DND-41 (cell line): ENCODE data around the gene PTPRE.

ENCODE experiments used
- ATAC-seq: fragments of 200-7000 bp; cut with Tn5 transposase; 3 replicates; pipeline ENCODE4 v1.9.1; 2021; ENCODE audit warnings: low read depth; ENCODE audit not compliant: insufficient read depth
- DNase-seq: peaks from one replicate; pipeline ENCODE4 v3.0.0-alpha.2; 2020
- H2AFZ ChIP-seq: 2 replicates; pipeline ENCODE4 v1.6.0; 2012; ENCODE audit warnings: low read depth, low read length
- H3K27ac ChIP-seq: 2 replicates; pipeline ENCODE4 v1.5.1; 2012; ENCODE audit warnings: low read length, inconsistent platforms
- H3K27me3 ChIP-seq: fragments of 200-600 bp; sonication (generic); 2 replicates; pipeline ENCODE4 v1.6.0; 2012; ENCODE audit warnings: low read length, mild to moderate bottlenecking, inconsistent platforms; ENCODE audit not compliant: insufficient read depth, poor library complexity
- H3K36me3 ChIP-seq: 2 replicates; pipeline ENCODE4 v1.5.1; 2012; ENCODE audit warnings: low read length, inconsistent platforms; ENCODE audit not compliant: insufficient read depth
- H3K4me1 ChIP-seq: 2 replicates; pipeline ENCODE4 v1.5.1; 2012; ENCODE audit warnings: mild to moderate bottlenecking, low read length; ENCODE audit not compliant: insufficient read depth
- H3K4me2 ChIP-seq: 2 replicates; pipeline ENCODE4 v1.6.0; 2012; ENCODE audit warnings: mild to moderate bottlenecking, moderate library complexity, low read length, inconsistent platforms; ENCODE audit not compliant: insufficient read depth
- H3K4me3 ChIP-seq, 2 experiments: fragments of 200-600 bp in 1 of 2; shearing (Covaris generic) in 1 of 2; 2 replicates each; pipeline ENCODE4 v1.5.1; 2012 to 2016; ENCODE audit warnings: inconsistent platforms in 2 of 2, low read length in 2 of 2, mild to moderate bottlenecking in 2 of 2, low read depth in 1 of 2, moderate library complexity in 1 of 2
- H3K79me2 ChIP-seq: 2 replicates; pipeline ENCODE4 v1.6.0; 2012; ENCODE audit warnings: low read length, inconsistent platforms; ENCODE audit not compliant: insufficient read depth
- H3K9ac ChIP-seq: 2 replicates; pipeline ENCODE4 v1.6.0; 2012; ENCODE audit warnings: low read depth, mild to moderate bottlenecking, inconsistent platforms, low read length, moderate library complexity
- H3K9me3 ChIP-seq: 2 replicates; pipeline ENCODE4 v1.5.1; 2012; ENCODE audit warnings: low read length, moderate library complexity, mild to moderate bottlenecking, inconsistent platforms; ENCODE audit not compliant: insufficient read depth, severe bottlenecking
- H4K20me1 ChIP-seq: 2 replicates; pipeline ENCODE4 v1.6.0; 2012; ENCODE audit warnings: low read length; ENCODE audit not compliant: insufficient read depth
- EZH2 ChIP-seq: IDR thresholded peaks from 3 replicates; pipeline ENCODE4 v1.6.1; 2012; ENCODE audit warnings: borderline replicate concordance, low read depth, mild to moderate bottlenecking, moderate library complexity, low read length, inconsistent platforms; ENCODE audit not compliant: severe bottlenecking
- TF ChIP-seq, protein P1 (sequence below): IDR thresholded peaks from 2 replicates; pipeline ENCODE4 v1.5.1; 2012; ENCODE audit warnings: borderline replicate concordance, low read length, moderate library complexity, mild to moderate bottlenecking; ENCODE audit not compliant: poor library complexity, severe bottlenecking; ENCODE audit errors: extremely low read depth

PTPRE gene

DNA sequence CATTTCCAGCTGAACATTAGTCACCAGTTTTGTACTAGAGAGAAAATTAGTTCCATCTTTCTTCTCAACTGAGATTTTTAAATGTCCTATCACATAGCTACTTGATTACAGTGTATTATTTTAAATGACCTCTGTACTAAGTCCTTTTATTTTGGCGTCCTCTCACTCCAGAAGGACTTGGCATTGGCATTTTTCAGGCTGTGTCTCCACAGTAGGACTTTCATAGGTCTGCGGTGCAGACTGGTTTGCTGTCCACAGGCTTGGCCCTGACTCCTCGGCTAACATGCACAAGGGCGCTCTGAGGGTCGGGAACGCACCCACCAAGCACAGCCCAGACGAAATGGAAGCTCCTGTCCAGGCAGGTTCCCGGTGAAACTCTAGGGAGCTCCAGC, 6.5 kb downstream of the PTPRE start:
- H3K79me2 ChIP-seq = no peaks in the 10 kb centered on the region
- no peaks in the 10 kb centered on the region for H4K20me1 ChIP-seq
- no peak for ATAC-seq
- H3K9me3 ChIP-seq = no peaks in the 10 kb centered on the region
- H3K9ac ChIP-seq = no peak overlapping the region
- H3K4me3 ChIP-seq = no peak overlapping the region
- no peak overlapping the region for H3K4me2 ChIP-seq
- H3K27me3 ChIP-seq = no peaks in the 10 kb centered on the region
- TF ChIP-seq, protein P1, sequence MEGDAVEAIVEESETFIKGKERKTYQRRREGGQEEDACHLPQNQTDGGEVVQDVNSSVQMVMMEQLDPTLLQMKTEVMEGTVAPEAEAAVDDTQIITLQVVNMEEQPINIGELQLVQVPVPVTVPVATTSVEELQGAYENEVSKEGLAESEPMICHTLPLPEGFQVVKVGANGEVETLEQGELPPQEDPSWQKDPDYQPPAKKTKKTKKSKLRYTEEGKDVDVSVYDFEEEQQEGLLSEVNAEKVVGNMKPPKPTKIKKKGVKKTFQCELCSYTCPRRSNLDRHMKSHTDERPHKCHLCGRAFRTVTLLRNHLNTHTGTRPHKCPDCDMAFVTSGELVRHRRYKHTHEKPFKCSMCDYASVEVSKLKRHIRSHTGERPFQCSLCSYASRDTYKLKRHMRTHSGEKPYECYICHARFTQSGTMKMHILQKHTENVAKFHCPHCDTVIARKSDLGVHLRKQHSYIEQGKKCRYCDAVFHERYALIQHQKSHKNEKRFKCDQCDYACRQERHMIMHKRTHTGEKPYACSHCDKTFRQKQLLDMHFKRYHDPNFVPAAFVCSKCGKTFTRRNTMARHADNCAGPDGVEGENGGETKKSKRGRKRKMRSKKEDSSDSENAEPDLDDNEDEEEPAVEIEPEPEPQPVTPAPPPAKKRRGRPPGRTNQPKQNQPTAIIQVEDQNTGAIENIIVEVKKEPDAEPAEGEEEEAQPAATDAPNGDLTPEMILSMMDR = no peak
- TF ChIP-seq EZH2 = no peak
- no peak overlapping the region for H3K27ac ChIP-seq
- no peaks in the 10 kb centered on the region for H3K4me1 ChIP-seq
- H3K36me3 ChIP-seq = no peaks in the 10 kb centered on the region
- H2AFZ ChIP-seq = no peak overlapping the region
- no peak for DNase-seq

DNA sequence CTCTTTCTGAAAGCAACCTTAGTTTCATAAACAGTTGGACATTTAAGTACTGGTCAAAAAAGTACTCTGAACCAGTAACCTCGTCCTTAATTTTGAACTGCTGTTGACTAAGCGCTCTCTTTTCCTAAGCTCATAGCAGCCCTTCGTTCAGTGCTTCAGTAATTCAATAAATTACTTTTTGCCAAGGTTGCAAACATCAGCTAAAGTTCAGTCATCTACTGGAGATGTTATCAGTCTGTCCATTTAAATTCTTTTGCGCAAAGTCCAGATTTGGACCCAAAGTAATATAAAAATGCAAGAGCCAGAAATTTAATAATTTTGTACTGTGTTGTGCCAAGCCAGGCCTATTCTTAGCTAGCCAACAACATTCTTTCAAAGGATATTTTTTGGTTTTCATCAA, 8.4 kb downstream of the PTPRE start:
- no peaks in the 10 kb centered on the region for H4K20me1 ChIP-seq
- no peaks in the 10 kb centered on the region for H3K4me1 ChIP-seq
- TF ChIP-seq, protein P1 = no peak
- TF ChIP-seq EZH2 = no peak
- H3K4me2 ChIP-seq = no peak overlapping the region
- H3K27ac ChIP-seq = no peak overlapping the region
- no peaks in the 10 kb centered on the region for H3K36me3 ChIP-seq
- no peaks in the 10 kb centered on the region for H3K27me3 ChIP-seq
- no peak overlapping the region for H3K4me3 ChIP-seq
- no peaks in the 10 kb centered on the region for H3K9me3 ChIP-seq
- H3K79me2 ChIP-seq = no peaks in the 10 kb centered on the region
- no peak overlapping the region for H2AFZ ChIP-seq
- no peak overlapping the region for H3K9ac ChIP-seq
- DNase-seq (no peak), ATAC-seq (no peak)

DNA sequence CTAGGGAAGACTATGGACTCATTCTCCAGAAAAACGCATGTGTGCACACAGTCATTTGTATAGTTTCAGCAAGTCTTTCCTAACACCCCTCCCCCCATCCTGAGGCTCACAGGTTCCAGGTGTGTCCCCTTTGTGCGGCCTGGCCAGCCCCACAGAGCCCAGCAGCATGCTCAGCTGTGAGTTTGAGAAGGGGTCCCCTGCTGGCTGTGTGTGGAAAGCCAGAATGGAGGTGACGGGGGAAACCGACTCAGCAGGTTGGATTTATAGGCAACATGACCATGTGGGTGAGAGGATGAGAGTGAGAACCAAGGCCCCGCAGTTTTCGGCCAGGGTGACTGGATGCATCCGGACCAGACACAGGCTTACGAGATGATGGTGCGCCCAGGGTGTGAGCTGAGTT, 9.9 kb downstream of the PTPRE start:
- H3K4me3 ChIP-seq = no peak overlapping the region

More for the DNA sequence above, 9.9 kb downstream of the PTPRE start:
- H3K4me1 ChIP-seq = no peaks in the 10 kb centered on the region
- H3K4me2 ChIP-seq = no peak overlapping the region
- DNase-seq = no peak
- H4K20me1 ChIP-seq = no peaks in the 10 kb centered on the region
- H3K36me3 ChIP-seq = no peaks in the 10 kb centered on the region
- no peak overlapping the region for H3K9ac ChIP-seq
- H2AFZ ChIP-seq = no peak overlapping the region
- TF ChIP-seq, protein P1 = no peak
- no peak for TF ChIP-seq EZH2
- H3K79me2 ChIP-seq = no peaks in the 10 kb centered on the region
- H3K27me3 ChIP-seq = no peaks in the 10 kb centered on the region
- no peaks in the 10 kb centered on the region for H3K9me3 ChIP-seq
- no peak for ATAC-seq
- no peak overlapping the region for H3K27ac ChIP-seq
